Loucy (cell line): ENCODE results near the gene SUGP1.

Experiments
- H2AFZ ChIP-seq: fragments of 200-600 bp; sonication (generic); 2 replicates; pipeline ENCODE4 v1.6.0; 2016; ENCODE audit warnings: antibody characterized with exemption, mild to moderate bottlenecking, low read length, moderate library complexity
- H3F3A ChIP-seq: fragments of 200-600 bp; 2 replicates; pipeline ENCODE4 v1.6.0; 2016; ENCODE audit warnings: antibody characterized with exemption, low read depth, mild to moderate bottlenecking
- H3K27me3 ChIP-seq: fragments of 200-600 bp; sonication (generic); 2 replicates; pipeline ENCODE4 v1.6.1; 2014; ENCODE audit warnings: low read length, mild to moderate bottlenecking; ENCODE audit not compliant: insufficient read depth, poor library complexity, severe bottlenecking
- H3K36me3 ChIP-seq: fragments of 200-600 bp; sonication (generic); 2 replicates; pipeline ENCODE4 v1.6.1; 2016; ENCODE audit warnings: low read length; ENCODE audit not compliant: insufficient read depth
- H3K4me1 ChIP-seq: fragments of 200-600 bp; sonication (generic); 2 replicates; pipeline ENCODE4 v1.5.1; 2014; ENCODE audit warnings: low read length, mild to moderate bottlenecking; ENCODE audit not compliant: insufficient read depth, poor library complexity, severe bottlenecking
- H3K4me2 ChIP-seq: fragments of 200-600 bp; sonication (generic); 2 replicates; pipeline ENCODE4 v1.6.0; 2014; ENCODE audit warnings: antibody characterized with exemption, low read length, low read depth, mild to moderate bottlenecking; ENCODE audit not compliant: poor library complexity, severe bottlenecking
- H3K4me3 ChIP-seq: fragments of 200-600 bp; sonication (generic); 2 replicates; pipeline ENCODE4 v1.5.1; 2014; ENCODE audit warnings: low read length, mild to moderate bottlenecking, mixed read lengths; ENCODE audit not compliant: poor library complexity, severe bottlenecking
- H3K79me2 ChIP-seq: fragments of 200-600 bp; sonication (generic); 2 replicates; pipeline ENCODE4 v1.6.1; 2014; ENCODE audit warnings: low read length; ENCODE audit not compliant: insufficient read depth
- H3K9ac ChIP-seq: fragments of 200-600 bp; sonication (generic); 2 replicates; pipeline ENCODE4 v1.6.0; 2014; ENCODE audit warnings: mild to moderate bottlenecking, low read depth, low read length, moderate library complexity; ENCODE audit not compliant: poor library complexity, severe bottlenecking
- H3K9me2 ChIP-seq: fragments of 200-600 bp; sonication (generic); replicated peaks from 2 replicates; pipeline ENCODE4 v1.6.1; 2016; ENCODE audit warnings: low read depth, low read length, mixed read lengths
- H3K9me3 ChIP-seq: fragments of 200-600 bp; sonication (generic); 2 replicates; pipeline ENCODE4 v1.6.1; 2014; ENCODE audit warnings: mild to moderate bottlenecking, antibody characterized with exemption, low read length, low read depth; ENCODE audit not compliant: insufficient read depth
- H4K20me1 ChIP-seq: fragments of 200-600 bp; sonication (generic); 2 replicates; pipeline ENCODE4 v1.6.0; 2014; ENCODE audit warnings: antibody characterized with exemption, low read length, mild to moderate bottlenecking; ENCODE audit not compliant: insufficient read depth, poor library complexity, severe bottlenecking
- EZH2phosphoT487 ChIP-seq: fragments of 200-600 bp; IDR thresholded peaks from 2 replicates; pipeline ENCODE4 v1.6.1; 2018; ENCODE audit warnings: antibody characterized with exemption, mild to moderate bottlenecking, moderate library complexity, borderline replicate concordance
- TF ChIP-seq, protein P1 (sequence below): fragments of 200-600 bp; sonication (generic); conservative IDR thresholded peaks from 2 replicates; pipeline ENCODE4 v1.5.1; 2014; ENCODE audit warnings: mild to moderate bottlenecking, antibody characterized with exemption, low read length

Gene SUGP1

DNA sequence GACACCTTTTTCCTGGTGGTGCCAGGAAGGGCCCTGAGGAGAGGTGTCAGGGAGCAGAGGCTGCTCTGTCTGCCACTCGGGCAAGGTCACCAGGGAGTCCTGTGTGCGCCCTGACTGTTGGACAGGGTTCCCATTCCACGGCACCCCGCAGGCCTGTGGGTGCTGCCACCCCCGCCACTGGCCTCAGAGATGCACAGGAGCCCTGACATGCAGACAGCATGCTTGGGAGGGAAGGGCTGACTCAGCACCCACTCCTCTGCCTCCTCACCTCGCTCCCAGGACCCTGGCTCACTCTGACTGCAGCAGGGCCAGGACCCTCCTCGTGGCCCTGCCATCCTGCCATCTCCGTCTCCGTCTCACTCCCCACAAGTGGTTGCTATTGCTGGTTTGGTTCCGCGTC, 25.7 kb upstream of the SUGP1 start:
- Histone ChIP-seq H3K27me3 (no peaks in the 10 kb centered on the region), H3K79me2 (no peaks in the 10 kb centered on the region), H3K4me1 (no peaks in the 10 kb centered on the region), H3K9ac (no peak overlapping the region), H3K4me3 (no peak overlapping the region), H2AFZ (no peak overlapping the region), H3K9me3 (no peaks in the 10 kb centered on the region), H3F3A (no peaks in the 10 kb centered on the region), H3K9me2 (no peaks in the 10 kb centered on the region), H4K20me1 (no peaks in the 10 kb centered on the region), H3K4me2 (no peak overlapping the region), H3K36me3 (peaks cover 63% of the 10 kb centered on the region; the same call in 1 of the 2 replicates)
- TF ChIP-seq, protein P1, sequence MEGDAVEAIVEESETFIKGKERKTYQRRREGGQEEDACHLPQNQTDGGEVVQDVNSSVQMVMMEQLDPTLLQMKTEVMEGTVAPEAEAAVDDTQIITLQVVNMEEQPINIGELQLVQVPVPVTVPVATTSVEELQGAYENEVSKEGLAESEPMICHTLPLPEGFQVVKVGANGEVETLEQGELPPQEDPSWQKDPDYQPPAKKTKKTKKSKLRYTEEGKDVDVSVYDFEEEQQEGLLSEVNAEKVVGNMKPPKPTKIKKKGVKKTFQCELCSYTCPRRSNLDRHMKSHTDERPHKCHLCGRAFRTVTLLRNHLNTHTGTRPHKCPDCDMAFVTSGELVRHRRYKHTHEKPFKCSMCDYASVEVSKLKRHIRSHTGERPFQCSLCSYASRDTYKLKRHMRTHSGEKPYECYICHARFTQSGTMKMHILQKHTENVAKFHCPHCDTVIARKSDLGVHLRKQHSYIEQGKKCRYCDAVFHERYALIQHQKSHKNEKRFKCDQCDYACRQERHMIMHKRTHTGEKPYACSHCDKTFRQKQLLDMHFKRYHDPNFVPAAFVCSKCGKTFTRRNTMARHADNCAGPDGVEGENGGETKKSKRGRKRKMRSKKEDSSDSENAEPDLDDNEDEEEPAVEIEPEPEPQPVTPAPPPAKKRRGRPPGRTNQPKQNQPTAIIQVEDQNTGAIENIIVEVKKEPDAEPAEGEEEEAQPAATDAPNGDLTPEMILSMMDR = no peak
- no peak for TF ChIP-seq EZH2phosphoT487

DNA sequence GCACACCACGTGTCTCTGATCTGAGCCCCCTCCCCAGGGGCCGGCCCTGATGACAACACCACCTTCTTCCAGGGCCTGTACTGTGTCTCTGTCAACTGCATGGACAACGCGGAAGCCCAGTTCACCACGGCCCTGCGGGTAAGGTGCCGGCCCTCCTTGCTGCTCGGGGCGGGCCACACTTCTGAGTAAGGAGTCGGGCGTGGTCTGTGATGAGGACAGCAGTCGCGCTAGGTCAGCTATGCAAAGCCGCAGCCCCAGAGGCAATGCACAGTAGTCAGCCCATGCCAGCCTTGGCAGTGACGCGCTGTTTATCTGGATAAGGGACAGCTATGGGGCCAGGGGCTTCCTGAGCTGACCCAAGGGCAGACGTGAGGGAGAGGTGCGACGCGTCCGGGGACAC, 24.9 kb upstream of the SUGP1 start:
- Histone ChIP-seq H3K9me3 (no peaks in the 10 kb centered on the region), H3K4me3 (no peak overlapping the region), H3K9me2 (no peaks in the 10 kb centered on the region), H3K36me3 (peaks cover 63% of the 10 kb centered on the region; the same call in 1 of the 2 replicates), H4K20me1 (no peaks in the 10 kb centered on the region), H3K4me2 (no peak overlapping the region), H3K79me2 (no peaks in the 10 kb centered on the region), H3K27me3 (no peaks in the 10 kb centered on the region), H3F3A (no peaks in the 10 kb centered on the region), H2AFZ (no peak overlapping the region), H3K9ac (no peak overlapping the region), H3K4me1 (no peaks in the 10 kb centered on the region)
- TF ChIP-seq, protein P1 = no peak
- no peak for TF ChIP-seq EZH2phosphoT487

DNA sequence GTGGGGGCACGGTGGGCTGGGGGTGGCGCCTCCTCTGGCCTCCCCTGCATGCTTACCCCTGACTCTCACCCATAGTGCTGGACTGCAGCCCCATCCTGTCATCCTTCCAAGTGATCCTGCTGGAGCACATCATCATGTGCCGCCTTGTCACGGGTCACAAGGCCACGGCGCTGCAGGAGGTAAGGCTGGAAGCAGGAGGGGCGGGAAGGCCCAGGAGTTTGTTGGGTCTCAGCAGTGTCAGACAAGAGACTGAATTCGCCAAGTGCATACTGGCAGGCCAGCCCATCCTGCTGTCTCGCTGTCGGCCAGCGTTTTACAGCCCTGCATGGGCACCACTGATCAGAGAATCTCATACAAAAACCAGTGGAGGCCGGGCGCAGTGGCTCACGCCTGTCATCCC, 23.5 kb upstream of the SUGP1 start:
- Histone ChIP-seq H3K79me2 (no peaks in the 10 kb centered on the region), H3K9me2 (no peaks in the 10 kb centered on the region), H3K9ac (no peak overlapping the region), H3K9me3 (no peaks in the 10 kb centered on the region), H3K27me3 (no peaks in the 10 kb centered on the region), H2AFZ (no peak overlapping the region), H3K36me3 (peaks cover 57% of the 10 kb centered on the region; the same call in 1 of the 2 replicates), H3K4me1 (no peaks in the 10 kb centered on the region), H3F3A (no peaks in the 10 kb centered on the region), H3K4me2 (no peak overlapping the region), H3K4me3 (no peak overlapping the region), H4K20me1 (no peaks in the 10 kb centered on the region)
- TF ChIP-seq EZH2phosphoT487 = no peak
- TF ChIP-seq, protein P1 = no peak
